ENCODE results near the gene ARL6IP1.
A peak's percentile ranks its signal among the peaks of the same experiment; 100 is the strongest.

ARL6IP1 gene

DNA sequence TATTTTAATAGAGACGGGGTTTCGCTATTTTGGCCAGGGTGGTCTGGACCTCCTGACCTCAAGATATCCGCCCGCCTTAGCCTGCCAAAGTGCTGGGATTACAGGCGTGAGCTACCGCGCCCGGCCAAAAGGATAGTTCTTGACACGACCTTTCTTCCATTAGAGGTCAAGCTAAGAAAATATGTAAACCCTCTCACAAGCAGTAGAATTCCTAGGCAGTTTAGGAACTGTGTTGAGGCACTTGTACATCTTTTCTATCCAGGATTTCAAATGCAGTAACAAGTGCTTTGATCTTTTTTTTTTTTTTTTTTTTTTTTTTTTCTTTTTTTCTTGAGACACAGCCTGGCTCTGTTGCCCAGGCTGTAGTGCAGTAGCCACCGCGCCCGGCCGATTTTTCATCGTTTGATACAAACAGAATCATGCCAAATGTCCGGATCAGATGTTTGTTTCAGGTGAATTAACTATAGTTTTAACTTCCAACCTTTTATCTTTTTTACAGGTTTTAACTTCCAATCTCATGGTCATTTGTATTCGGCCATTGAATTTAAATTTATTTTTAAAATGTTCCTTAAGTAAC, 1.5 kb upstream of the ARL6IP1 start:
- Histone ChIP-seq H3K4me1 (ENCODE audit: insufficient read depth, low read length, poor library complexity, severe bottlenecking) (peaks cover 25% of the 10 kb centered on the region), H4K20me1 (ENCODE audit: insufficient read depth, low read length, poor library complexity, severe bottlenecking) (peaks cover 19% of the 10 kb centered on the region), H3K9me3 (ENCODE audit: insufficient read depth, low read depth, low read length) (no peaks in the 10 kb centered on the region), H3K27me3 (ENCODE audit: insufficient read depth, low read length, poor library complexity, severe bottlenecking) (no peaks in the 10 kb centered on the region), H3K36me3 (ENCODE audit: insufficient read depth, low read length) (peaks cover 10% of the 10 kb centered on the region; the same call in 1 of the 2 replicates), H3K9ac (ENCODE audit: low read depth, low read length, poor library complexity, severe bottlenecking) (peak overlapping the region; percentile 55), H2AFZ (ENCODE audit: low read length) (no peak overlapping the region), H3K9me2 (replicated peaks; ENCODE audit: low read depth, low read length) (no peaks in the 10 kb centered on the region), H3K4me3 (ENCODE audit: low read length, poor library complexity, severe bottlenecking) (peak overlapping the region; percentile 77), H3F3A (ENCODE audit: low read depth) (no peaks in the 10 kb centered on the region), H3K79me2 (ENCODE audit: insufficient read depth, low read length) (peaks cover 38% of the 10 kb centered on the region), H3K4me2 (ENCODE audit: low read depth, low read length, poor library complexity, severe bottlenecking) (peak overlapping the region; percentile 58)
- TF ChIP-seq, protein P1, sequence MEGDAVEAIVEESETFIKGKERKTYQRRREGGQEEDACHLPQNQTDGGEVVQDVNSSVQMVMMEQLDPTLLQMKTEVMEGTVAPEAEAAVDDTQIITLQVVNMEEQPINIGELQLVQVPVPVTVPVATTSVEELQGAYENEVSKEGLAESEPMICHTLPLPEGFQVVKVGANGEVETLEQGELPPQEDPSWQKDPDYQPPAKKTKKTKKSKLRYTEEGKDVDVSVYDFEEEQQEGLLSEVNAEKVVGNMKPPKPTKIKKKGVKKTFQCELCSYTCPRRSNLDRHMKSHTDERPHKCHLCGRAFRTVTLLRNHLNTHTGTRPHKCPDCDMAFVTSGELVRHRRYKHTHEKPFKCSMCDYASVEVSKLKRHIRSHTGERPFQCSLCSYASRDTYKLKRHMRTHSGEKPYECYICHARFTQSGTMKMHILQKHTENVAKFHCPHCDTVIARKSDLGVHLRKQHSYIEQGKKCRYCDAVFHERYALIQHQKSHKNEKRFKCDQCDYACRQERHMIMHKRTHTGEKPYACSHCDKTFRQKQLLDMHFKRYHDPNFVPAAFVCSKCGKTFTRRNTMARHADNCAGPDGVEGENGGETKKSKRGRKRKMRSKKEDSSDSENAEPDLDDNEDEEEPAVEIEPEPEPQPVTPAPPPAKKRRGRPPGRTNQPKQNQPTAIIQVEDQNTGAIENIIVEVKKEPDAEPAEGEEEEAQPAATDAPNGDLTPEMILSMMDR (conservative IDR thresholded peaks at IDR 0.05; ENCODE audit: low read length): no peak
- no peak for TF ChIP-seq EZH2phosphoT487 (IDR thresholded peaks at IDR 0.05; ENCODE audit: borderline replicate concordance)

DNA sequence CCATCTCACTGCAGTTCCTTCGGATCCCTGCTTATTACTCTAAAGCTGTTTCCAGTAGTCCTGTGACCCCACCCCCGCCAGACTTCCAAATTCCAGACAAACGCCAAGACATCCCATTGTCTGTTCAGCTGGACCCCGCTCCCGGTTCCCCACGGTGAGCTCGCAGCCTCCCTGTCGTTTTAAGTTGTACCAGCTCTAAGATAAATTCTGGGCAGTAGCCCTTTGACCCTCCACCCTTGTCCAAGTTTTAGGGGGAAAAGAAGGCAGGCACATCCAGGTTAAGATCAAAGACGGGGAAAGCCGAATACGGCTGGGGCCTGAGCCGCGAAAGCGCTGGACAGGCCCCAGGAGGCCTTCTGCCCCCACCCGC, 589 bp downstream of the ARL6IP1 start:
- Histone ChIP-seq H3K9ac (ENCODE audit: low read depth, low read length, poor library complexity, severe bottlenecking) (peak overlapping the region; percentile 93), H4K20me1 (ENCODE audit: insufficient read depth, low read length, poor library complexity, severe bottlenecking) (peaks cover 19% of the 10 kb centered on the region), H3K9me3 (ENCODE audit: insufficient read depth, low read depth, low read length) (no peaks in the 10 kb centered on the region), H3K4me2 (ENCODE audit: low read depth, low read length, poor library complexity, severe bottlenecking) (peak overlapping the region; percentile 71), H3K36me3 (ENCODE audit: insufficient read depth, low read length) (peaks cover 2% of the 10 kb centered on the region; the same call in 1 of the 2 replicates), H3K4me1 (ENCODE audit: insufficient read depth, low read length, poor library complexity, severe bottlenecking) (peaks cover 25% of the 10 kb centered on the region), H3K79me2 (ENCODE audit: insufficient read depth, low read length) (peaks cover 59% of the 10 kb centered on the region), H2AFZ (ENCODE audit: low read length) (no peak overlapping the region; the same call in 1 of the 2 replicates), H3F3A (ENCODE audit: low read depth) (no peaks in the 10 kb centered on the region), H3K9me2 (replicated peaks; ENCODE audit: low read depth, low read length) (no peaks in the 10 kb centered on the region), H3K27me3 (ENCODE audit: insufficient read depth, low read length, poor library complexity, severe bottlenecking) (no peaks in the 10 kb centered on the region), H3K4me3 (ENCODE audit: low read length, poor library complexity, severe bottlenecking) (peak overlapping the region; percentile 79)
- TF ChIP-seq EZH2phosphoT487 (IDR thresholded peaks at IDR 0.05; ENCODE audit: borderline replicate concordance): no peak
- TF ChIP-seq, protein P1 (conservative IDR thresholded peaks at IDR 0.05; ENCODE audit: low read length): no peak

DNA sequence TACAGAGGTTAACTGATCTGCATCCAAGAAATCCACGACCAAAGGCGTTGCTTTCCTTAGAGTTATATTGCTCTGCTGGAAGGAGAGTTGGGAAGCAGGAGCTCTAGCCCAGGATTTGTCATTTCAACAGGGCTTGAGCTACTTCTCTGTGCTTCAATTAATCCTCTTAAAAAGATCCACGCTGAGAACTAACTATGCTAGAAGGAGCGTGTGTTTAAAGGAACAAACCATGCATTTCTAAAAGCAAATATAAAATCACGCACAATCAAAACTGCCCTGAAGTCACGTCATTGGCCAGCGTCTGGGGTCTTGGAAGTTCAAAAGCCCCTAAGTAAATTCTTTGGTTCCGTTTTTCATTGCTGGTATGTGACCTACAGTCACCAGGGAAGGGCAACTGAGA, 1.1 kb downstream of the ARL6IP1 start:
- Histone ChIP-seq H3K79me2 (ENCODE audit: insufficient read depth, low read length) (peaks cover 61% of the 10 kb centered on the region), H3K9ac (ENCODE audit: low read depth, low read length, poor library complexity, severe bottlenecking) (peak overlapping the region; percentile 93), H3K4me2 (ENCODE audit: low read depth, low read length, poor library complexity, severe bottlenecking) (peak overlapping the region; percentile 71), H3K9me2 (replicated peaks; ENCODE audit: low read depth, low read length) (no peaks in the 10 kb centered on the region), H3F3A (ENCODE audit: low read depth) (no peaks in the 10 kb centered on the region), H3K9me3 (ENCODE audit: insufficient read depth, low read depth, low read length) (no peaks in the 10 kb centered on the region), H3K36me3 (ENCODE audit: insufficient read depth, low read length) (peaks cover 7% of the 10 kb centered on the region; the same call in 1 of the 2 replicates), H3K27me3 (ENCODE audit: insufficient read depth, low read length, poor library complexity, severe bottlenecking) (no peaks in the 10 kb centered on the region), H3K4me1 (ENCODE audit: insufficient read depth, low read length, poor library complexity, severe bottlenecking) (peaks cover 25% of the 10 kb centered on the region), H4K20me1 (ENCODE audit: insufficient read depth, low read length, poor library complexity, severe bottlenecking) (peaks cover 19% of the 10 kb centered on the region), H3K4me3 (ENCODE audit: low read length, poor library complexity, severe bottlenecking) (peak overlapping the region; percentile 79), H2AFZ (ENCODE audit: low read length) (no peak overlapping the region)
- TF ChIP-seq, protein P1 (conservative IDR thresholded peaks at IDR 0.05; ENCODE audit: low read length): no peak
- TF ChIP-seq EZH2phosphoT487 (IDR thresholded peaks at IDR 0.05; ENCODE audit: borderline replicate concordance): no peak

All from Loucy (cell line).